ENCODE measurements around the gene MFF. TPM values are rescaled to one million over a fixed set of nuclear protein-coding genes. Genes with fewer than 3 reads are reported as not detected.

Gene MFF
- total and polyA plus RNA-seq, 2 of the 8 experiments (the other 6 are each of a cell fraction or from before 2014, with no cell fraction given), result 36.2 to 86.8 TPM

DNA sequence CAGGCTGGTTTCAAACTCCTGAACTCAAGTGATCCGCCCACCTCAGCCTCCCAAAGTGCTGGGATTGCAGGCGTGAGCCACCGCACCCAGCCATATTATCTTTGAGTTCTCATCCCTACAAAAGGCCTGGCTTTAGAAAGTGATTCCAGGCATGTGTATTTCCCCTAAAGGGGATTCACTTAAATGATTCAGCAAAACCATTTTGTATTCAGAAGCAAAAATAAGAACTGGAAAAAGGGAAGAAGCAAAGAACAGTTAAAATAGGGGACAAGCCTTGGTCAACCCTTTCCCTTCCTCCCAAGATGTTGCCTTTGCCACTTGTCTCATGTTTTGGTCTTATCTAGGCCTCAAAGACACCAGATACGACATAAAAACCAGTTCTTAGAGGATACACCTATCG is 43.5 kb downstream of the MFF start:
- TF ChIP-seq SAP30 (IDR thresholded peaks at IDR 0.05; ENCODE audit: insufficient read depth, insufficient replicate concordance, low read length), result no peak
- no peak for TF ChIP-seq SP1 (IDR thresholded peaks at IDR 0.05; ENCODE audit: low read depth, low read length)
- no peak for TF ChIP-seq FOSL1 (IDR thresholded peaks at IDR 0.05; ENCODE audit: insufficient read depth, low read depth, low read length)
- no peak for TF ChIP-seq CEBPB (IDR thresholded peaks at IDR 0.05; ENCODE audit: low read depth, low read length)
- ChIA-PET CTCF (ENCODE audit: partially characterized antibody) (no interaction called here), POLR2A (ENCODE audit: partially characterized antibody) (no interaction called here)
- no peak overlapping the region for H2AFZ ChIP-seq (ENCODE audit: low read length)
- no peak overlapping the region for H3K56ac ChIP-seq (replicated peaks; ENCODE audit: insufficient read length, low read depth, low read length)
- H3K4me2 ChIP-seq (ENCODE audit: insufficient read depth in 1 of 2, low read depth in 2 of 2, low read length in 2 of 2), result no peak overlapping the region
- no peak overlapping the region for H2AK5ac ChIP-seq (ENCODE audit: low read depth, low read length)
- H3K36me3 ChIP-seq (ENCODE audit: control insufficient read depth in 2 of 4, insufficient read depth in 4 of 4, low read length in 3 of 4), result no peaks in the 10 kb centered on the region
- no peak overlapping the region for H3K9ac ChIP-seq (replicated peaks in 1 of 4; ENCODE audit: extremely low read depth in 1 of 4, low read depth in 3 of 4, low read length in 3 of 4)
- FAIRE-seq (no peak), DNase-seq (ENCODE audit: low read depth in 1 of 2, low spot score in 2 of 2) (no peak)
- H2BK5ac ChIP-seq (ENCODE audit: low read depth, low read length), result no peak overlapping the region
- no peak overlapping the region for H2BK120ac ChIP-seq (replicated peaks; ENCODE audit: low read depth, low read length)
- H3K18ac ChIP-seq (ENCODE audit: extremely low read depth, low read length), result no peak overlapping the region
- H3K23me2 ChIP-seq (ENCODE audit: low read depth, low read length), result no peaks in the 10 kb centered on the region
- no peak overlapping the region for H2BK15ac ChIP-seq (ENCODE audit: low read length)
- H4K91ac ChIP-seq (replicated peaks; ENCODE audit: insufficient read length, low read length), result no peak overlapping the region
- no peak overlapping the region for H3K23ac ChIP-seq (ENCODE audit: insufficient read length)
- whole genome bisulfite sequencing, 2 experiments (ENCODE audit: extremely low coverage in 1 of 2, insufficient coverage in 1 of 2, insufficient read length in 1 of 2, insufficient replicate concordance in 2 of 2, low coverage in 1 of 2, low lambda C conversion rate in 2 of 2, missing lambda C conversion rate in 1 of 2), result 90% methylated on average over 5 of the region's 5 CpGs; no CpG with 5 or more reads in 1 of the 2 experiments
- no peaks in the 10 kb centered on the region for H3K9me3 ChIP-seq (ENCODE audit: insufficient read depth in 2 of 2, low read depth in 1 of 2, low read length in 1 of 2)
- H2BK20ac ChIP-seq (ENCODE audit: low read length), result no peak overlapping the region
- H3K27ac ChIP-seq (ENCODE audit: low read depth, low read length), result no peak overlapping the region
- H2BK12ac ChIP-seq (ENCODE audit: low read depth, low read length), result no peak overlapping the region
- no peak overlapping the region for H3K14ac ChIP-seq (ENCODE audit: insufficient read length)
- H3K4me1 ChIP-seq (replicated peaks in 1 of 4; ENCODE audit: control insufficient read depth in 3 of 4, insufficient read depth in 4 of 4, low read length in 3 of 4), result no peaks in the 10 kb centered on the region
- no peaks in the 10 kb centered on the region for H3K27me3 ChIP-seq (replicated peaks in 1 of 4; ENCODE audit: control insufficient read depth in 3 of 4, extremely low read depth in 1 of 4, insufficient read depth in 3 of 4, low read length in 3 of 4)
- no peak overlapping the region for H4K8ac ChIP-seq (ENCODE audit: extremely low read depth, insufficient read depth, low read length)
- H3K79me1 ChIP-seq (ENCODE audit: low read depth, low read length), result no peaks in the 10 kb centered on the region
- H3K4me3 ChIP-seq (ENCODE audit: extremely low read depth in 1 of 4, insufficient read depth in 2 of 4, low read depth in 3 of 4, low read length in 4 of 4), result no peak overlapping the region
- no peaks in the 10 kb centered on the region for H4K20me1 ChIP-seq (replicated peaks in 1 of 2; ENCODE audit: control insufficient read depth in 1 of 2, insufficient read depth in 2 of 2, low read length in 2 of 2)
- no peak overlapping the region for H4K5ac ChIP-seq (ENCODE audit: insufficient read length, low read depth, low read length)
- no peak overlapping the region for H3K4ac ChIP-seq (replicated peaks; ENCODE audit: insufficient read length, low read depth, low read length)
- no peaks in the 10 kb centered on the region for H3K79me2 ChIP-seq (ENCODE audit: control insufficient read depth in 1 of 2, insufficient read depth in 2 of 2, low read length in 2 of 2)

Measured in H1 (cell line).